HG02943 (cell line): ENCODE data around the gene ANKRD13A.
A peak's percentile ranks its signal among the peaks of the same experiment; 100 is the strongest.

ENCODE experiments used
- ATAC-seq: cut with Tn5 transposase; IDR thresholded peaks from one replicate; pipeline ENCODE4 v1.9.1; 2021; ENCODE audit warnings: mild to moderate bottlenecking, low read depth, moderate library complexity; ENCODE audit not compliant: unreplicated experiment

Gene ANKRD13A

GRCh38 chr12:109998904-109999648 is at the start of gene ANKRD13A:
ANKRD13A (plus strand) TSS chr12:109999430; CDS start chr12:109999689, 259 bp downstream.
- peak; percentile 50 for ATAC-seq

- no peak for ATAC-seq
Measured at GRCh38 chr12:109950625-109951024, 48.6 kb upstream of the ANKRD13A start.

- no peak for ATAC-seq
Measured at GRCh38 chr12:109951136-109951535, 48.1 kb upstream of the ANKRD13A start.

GRCh38 chr12:109951751-109952150 is 47.5 kb upstream of the ANKRD13A start:
- ATAC-seq = no peak

GRCh38 chr12:109952160-109952858 is 46.9 kb upstream of the ANKRD13A start:
- ATAC-seq = no peak

- ATAC-seq = no peak
Measured at GRCh38 chr12:109952873-109953272, 46.4 kb upstream of the ANKRD13A start.

- no peak for ATAC-seq
Measured at GRCh38 chr12:109953656-109954055, 45.6 kb upstream of the ANKRD13A start.

- ATAC-seq = no peak
Measured at GRCh38 chr12:109958374-109958773, 40.9 kb upstream of the ANKRD13A start.

- no peak for ATAC-seq
Measured at GRCh38 chr12:109959411-109960093, 39.7 kb upstream of the ANKRD13A start.

- no peak for ATAC-seq
Measured at GRCh38 chr12:109961201-109961600, 38.0 kb upstream of the ANKRD13A start.

GRCh38 chr12:109961612-109962011 is 37.6 kb upstream of the ANKRD13A start:
- no peak for ATAC-seq

- no peak for ATAC-seq
Measured at GRCh38 chr12:109962398-109962797, 36.8 kb upstream of the ANKRD13A start.

- ATAC-seq = no peak
Measured at GRCh38 chr12:109963330-109963729, 35.9 kb upstream of the ANKRD13A start.

- no peak for ATAC-seq
Measured at GRCh38 chr12:109963743-109964429, 35.3 kb upstream of the ANKRD13A start.

- ATAC-seq = no peak
Measured at GRCh38 chr12:109966546-109966945, 32.7 kb upstream of the ANKRD13A start.

- no peak for ATAC-seq
Measured at GRCh38 chr12:109967383-109968031, 31.7 kb upstream of the ANKRD13A start.

- ATAC-seq = no peak
Measured at GRCh38 chr12:109968032-109968420, 31.2 kb upstream of the ANKRD13A start.

GRCh38 chr12:109968801-109969200 is 30.4 kb upstream of the ANKRD13A start:
- no peak for ATAC-seq

GRCh38 chr12:109972821-109973220 is 26.4 kb upstream of the ANKRD13A start:
- ATAC-seq = no peak

GRCh38 chr12:109981311-109981710 is 17.9 kb upstream of the ANKRD13A start:
- no peak for ATAC-seq
